Measurements from ENCODE around the gene JAZF1.

DNA sequence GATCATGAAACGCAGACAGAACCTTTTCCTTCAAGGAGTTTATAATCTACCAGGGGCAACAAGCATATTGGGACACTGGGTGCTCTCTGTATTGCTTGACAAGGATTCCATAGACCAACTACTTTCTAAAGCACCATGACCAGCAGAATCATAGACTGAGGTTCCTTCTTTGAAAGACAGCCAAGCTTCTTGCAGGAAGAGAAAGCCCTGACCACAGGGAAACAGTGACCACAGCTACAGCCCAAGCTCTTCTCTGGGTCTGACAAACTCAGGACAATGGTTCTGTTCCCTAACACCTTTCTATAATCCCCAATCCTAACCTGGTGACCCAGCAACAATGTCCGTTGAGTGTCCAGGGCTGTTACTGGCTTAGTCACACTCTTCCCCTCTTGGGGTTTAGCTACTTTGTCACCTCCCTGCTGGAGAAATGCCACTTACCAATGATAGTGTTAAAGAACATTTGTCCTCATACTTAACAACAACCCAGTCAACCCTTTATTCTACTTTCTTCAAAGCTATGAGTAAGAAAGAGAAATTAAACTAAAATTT is 155.7 kb downstream of the JAZF1 start:
- TF ChIP-seq POLR2A (IDR thresholded peaks at IDR 0.05) = no peak
- TF ChIP-seq, protein P1, sequence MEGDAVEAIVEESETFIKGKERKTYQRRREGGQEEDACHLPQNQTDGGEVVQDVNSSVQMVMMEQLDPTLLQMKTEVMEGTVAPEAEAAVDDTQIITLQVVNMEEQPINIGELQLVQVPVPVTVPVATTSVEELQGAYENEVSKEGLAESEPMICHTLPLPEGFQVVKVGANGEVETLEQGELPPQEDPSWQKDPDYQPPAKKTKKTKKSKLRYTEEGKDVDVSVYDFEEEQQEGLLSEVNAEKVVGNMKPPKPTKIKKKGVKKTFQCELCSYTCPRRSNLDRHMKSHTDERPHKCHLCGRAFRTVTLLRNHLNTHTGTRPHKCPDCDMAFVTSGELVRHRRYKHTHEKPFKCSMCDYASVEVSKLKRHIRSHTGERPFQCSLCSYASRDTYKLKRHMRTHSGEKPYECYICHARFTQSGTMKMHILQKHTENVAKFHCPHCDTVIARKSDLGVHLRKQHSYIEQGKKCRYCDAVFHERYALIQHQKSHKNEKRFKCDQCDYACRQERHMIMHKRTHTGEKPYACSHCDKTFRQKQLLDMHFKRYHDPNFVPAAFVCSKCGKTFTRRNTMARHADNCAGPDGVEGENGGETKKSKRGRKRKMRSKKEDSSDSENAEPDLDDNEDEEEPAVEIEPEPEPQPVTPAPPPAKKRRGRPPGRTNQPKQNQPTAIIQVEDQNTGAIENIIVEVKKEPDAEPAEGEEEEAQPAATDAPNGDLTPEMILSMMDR (IDR thresholded peaks at IDR 0.05) = no peak

All from breast epithelium (tissue), 3 donors.